Chondrocyte (in vitro differentiated cells): ENCODE results near the gene NOPCHAP1. TPM values are rescaled to one million over a fixed set of nuclear protein-coding genes. Genes with fewer than 3 reads are reported as not detected.

Experiments
- DNase-seq: peaks from one replicate; pipeline ENCODE4 v3.0.0; 2021; ENCODE audit warnings: mixed read lengths, low spot score
- H3K27ac Mint-ChIP-seq: one replicate; pipeline ENCODE4 v1.8.0; 2021; ENCODE audit warnings: mild to moderate bottlenecking, moderate library complexity, mixed read lengths; ENCODE audit not compliant: unreplicated experiment
- H3K27me3 Mint-ChIP-seq: 2 replicates; pipeline ENCODE4 v1.8.0; 2021; ENCODE audit warnings: low read depth, mixed read lengths
- H3K36me3 Mint-ChIP-seq: 2 replicates; pipeline ENCODE4 v1.8.0; 2021; ENCODE audit warnings: low read depth, mixed read lengths
- H3K4me1 Mint-ChIP-seq: 2 replicates; pipeline ENCODE4 v1.8.0; 2021; ENCODE audit warnings: low read depth, mild to moderate bottlenecking, mixed read lengths
- H3K4me3 Mint-ChIP-seq: one replicate; pipeline ENCODE4 v1.8.0; 2021; ENCODE audit warnings: mild to moderate bottlenecking, moderate library complexity, mixed read lengths; ENCODE audit not compliant: unreplicated experiment
- H3K9me3 Mint-ChIP-seq: 2 replicates; pipeline ENCODE4 v1.8.0; 2021; ENCODE audit warnings: low read depth, mixed read lengths
- CTCF ChIP-seq: fragments of 200-600 bp; sonication (generic); IDR thresholded peaks from 2 replicates; pipeline ENCODE4 v1.5.0; 2021; ENCODE audit warnings: antibody characterized with exemption, mild to moderate bottlenecking, moderate library complexity
- total RNA-seq: library from RNA; stranded (reverse); gene quantifications from 3 replicates; pipeline ENCODE4 v1.2.1, GENCODE V29; 2021

Gene NOPCHAP1
- total RNA-seq, 1 donor from 2014 or later = 11.8 TPM

GRCh38 chr12:105014603-105015002, 28.5 kb downstream of the NOPCHAP1 start:
- no peak overlapping the region for H3K4me3 Mint-ChIP-seq
- no peaks in the 10 kb centered on the region for H3K4me1 Mint-ChIP-seq
- no peaks in the 10 kb centered on the region for H3K27me3 Mint-ChIP-seq
- H3K36me3 Mint-ChIP-seq = peaks cover 51% of the 10 kb centered on the region
- no peak for TF ChIP-seq CTCF
- peaks cover 36% of the 10 kb centered on the region for H3K9me3 Mint-ChIP-seq
- H3K27ac Mint-ChIP-seq = no peak overlapping the region
- DNase-seq = no peak

GRCh38 chr12:105015543-105015942, 29.4 kb downstream of the NOPCHAP1 start:
- Mint-ChIP-seq H3K4me1 (no peaks in the 10 kb centered on the region), H3K27ac (no peak overlapping the region), H3K36me3 (peaks cover 46% of the 10 kb centered on the region), H3K4me3 (no peak overlapping the region), H3K27me3 (no peaks in the 10 kb centered on the region), H3K9me3 (peaks cover 26% of the 10 kb centered on the region)
- TF ChIP-seq CTCF = no peak
- DNase-seq = no peak

GRCh38 chr12:105018012-105018411, 31.9 kb downstream of the NOPCHAP1 start:
- Mint-ChIP-seq H3K4me1 (no peaks in the 10 kb centered on the region), H3K27me3 (no peaks in the 10 kb centered on the region), H3K27ac (no peak overlapping the region), H3K4me3 (no peak overlapping the region), H3K36me3 (peaks cover 34% of the 10 kb centered on the region), H3K9me3 (peaks cover 5% of the 10 kb centered on the region)
- DNase-seq = no peak
- TF ChIP-seq CTCF = no peak

- Mint-ChIP-seq H3K4me3 (no peak overlapping the region), H3K27ac (peak overlapping the region; percentile 45), H3K36me3 (peaks cover 35% of the 10 kb centered on the region), H3K9me3 (peaks cover 3% of the 10 kb centered on the region), H3K27me3 (no peaks in the 10 kb centered on the region), H3K4me1 (no peaks in the 10 kb centered on the region)
- DNase-seq = no peak
- no peak for TF ChIP-seq CTCF
Observed at GRCh38 chr12:105018776-105019175, 32.7 kb downstream of the NOPCHAP1 start.

GRCh38 chr12:105020241-105020962, 34.3 kb downstream of the NOPCHAP1 start:
- Mint-ChIP-seq H3K4me3 (no peak overlapping the region), H3K4me1 (peaks cover 7% of the 10 kb centered on the region), H3K27me3 (no peaks in the 10 kb centered on the region), H3K36me3 (peaks cover 34% of the 10 kb centered on the region), H3K9me3 (no peaks in the 10 kb centered on the region), H3K27ac (no peak overlapping the region)
- TF ChIP-seq CTCF = no peak
- DNase-seq = no peak
